SK-N-SH (cell line): Measurements from ENCODE around the gene EEFSEC. TPM values are rescaled to one million over a fixed set of nuclear protein-coding genes. Genes with fewer than 3 reads are reported as not detected.

ENCODE experiments used
- CTCF ChIA-PET: fragments of 300-600, 350-600 bp; formaldehyde crosslinking; extraction: SDS; loops from one replicate; lab custom pipeline; 2021; lab: Yijun Ruan, JAX
- POLR2A ChIA-PET: fragments of 350-600 bp; sonication (Branson Sonifier 250); formaldehyde crosslinking; extraction: SDS; loops from one replicate; lab custom pipeline; 2020; ENCODE audit warnings: antibody characterized with exemption, inconsistent platforms; lab: Yijun Ruan, JAX
- DNase-seq: peaks from one replicate; pipeline ENCODE4 v3.0.0; 2012
- H2AFZ ChIP-seq: fragments of 200-600 bp; sonication (generic); 2 replicates; pipeline ENCODE4 v1.8.1; 2016; ENCODE audit warnings: antibody characterized with exemption, mild to moderate bottlenecking, low read depth
- H3F3A ChIP-seq: fragments of 200-600 bp; sonication (generic); replicated peaks from 2 replicates; pipeline ENCODE3; 2016; ENCODE audit warnings: antibody characterized with exemption, mild to moderate bottlenecking; ENCODE audit not compliant: insufficient read depth
- H3K27ac ChIP-seq, 2 experiments: fragments of 200-500 bp in 1 of 2; fragments of 200-600 bp in 1 of 2; sonication (Bioruptor generic) in 1 of 2; sonication (generic), shearing (Covaris generic) in 1 of 2; 2 replicates each; pipeline versions ENCODE4 v1.5.1 to v1.6.1; 2014 to 2016; ENCODE audit warnings: low read depth in 2 of 2, inconsistent platforms in 1 of 2, low read length in 1 of 2, mild to moderate bottlenecking in 1 of 2, mixed read lengths in 1 of 2
- H3K27me3 ChIP-seq: fragments of 200-600 bp; sonication (generic), shearing (Covaris generic); 2 replicates; pipeline ENCODE4 v1.6.1; 2016; ENCODE audit warnings: mixed run types; ENCODE audit not compliant: insufficient read depth
- H3K36me3 ChIP-seq, 2 experiments: fragments of 200-500 bp in 1 of 2; fragments of 200-600 bp in 1 of 2; sonication (Bioruptor generic) in 1 of 2; sonication (generic) in 1 of 2; replicated peaks in 1 of 2; 2 replicates each; pipeline versions ENCODE3 to v1.5.1; 2014 to 2016; ENCODE audit warnings: low read length in 1 of 2, mild to moderate bottlenecking in 1 of 2; ENCODE audit not compliant: insufficient read depth in 2 of 2, control insufficient read depth in 1 of 2
- H3K4me1 ChIP-seq, 2 experiments: fragments of 200-500 bp in 1 of 2; fragments of 200-600 bp in 1 of 2; sonication (Bioruptor generic) in 1 of 2; sonication (generic), shearing (Covaris generic) in 1 of 2; 2 replicates each; pipeline versions ENCODE4 v1.5.1 to v1.6.1; 2014 to 2016; ENCODE audit warnings: low read depth in 1 of 2, low read length in 1 of 2, mixed run types in 1 of 2; ENCODE audit not compliant: insufficient read depth in 2 of 2, control insufficient read depth in 1 of 2
- H3K4me2 ChIP-seq: fragments of 200-600 bp; sonication (generic), shearing (Covaris generic); 2 replicates; pipeline ENCODE4 v1.6.1; 2017; ENCODE audit warnings: mixed run types
- H3K4me3 ChIP-seq, 2 experiments: fragments of 200-500 bp in 1 of 2; fragments of 200-600 bp in 1 of 2; sonication (Bioruptor generic) in 1 of 2; sonication (generic), shearing (Covaris generic) in 1 of 2; 2 replicates each; pipeline versions ENCODE4 v1.5.1 to v1.8.1; 2014 to 2016; ENCODE audit warnings: low read depth in 2 of 2, inconsistent platforms in 1 of 2, low read length in 1 of 2, mild to moderate bottlenecking in 1 of 2, mixed read lengths in 1 of 2, moderate library complexity in 1 of 2
- H3K79me2 ChIP-seq: fragments of 200-600 bp; sonication (generic); 2 replicates; pipeline ENCODE4 v1.8.1; 2017; ENCODE audit warnings: mild to moderate bottlenecking; ENCODE audit not compliant: insufficient read depth
- H3K9ac ChIP-seq: fragments of 200-600 bp; sonication (generic); 2 replicates; pipeline ENCODE4 v1.6.1; 2017; ENCODE audit warnings: mixed run types
- H3K9me2 ChIP-seq: fragments of 200-600 bp; sonication (generic); 2 replicates; pipeline ENCODE4 v1.6.1; 2017; ENCODE audit warnings: mixed run types
- H3K9me3 ChIP-seq: fragments of 200-600 bp; sonication (generic); 2 replicates; pipeline ENCODE4 v1.6.1; 2017; ENCODE audit warnings: mixed run types, mild to moderate bottlenecking, moderate library complexity
- H4K20me1 ChIP-seq: fragments of 200-600 bp; sonication (generic); 2 replicates; pipeline ENCODE4 v1.6.1; 2017; ENCODE audit warnings: mild to moderate bottlenecking, mixed run types; ENCODE audit not compliant: insufficient read depth
- CHD2 ChIP-seq: fragments of 150-350 bp; IDR thresholded peaks from 2 replicates; pipeline ENCODE4 v1.6.1; 2018; ENCODE audit warnings: low read length; ENCODE audit not compliant: partially characterized antibody
- EP300 ChIP-seq, 2 experiments: IDR thresholded peaks; 2 replicates each; pipeline versions ENCODE4 v1.4.0 to v1.6.1; 2012; ENCODE audit warnings: borderline replicate concordance in 1 of 2, low read depth in 1 of 2, low read length in 1 of 2
- GABPA ChIP-seq: IDR thresholded peaks from 2 replicates; pipeline ENCODE4 v1.4.0; 2012; ENCODE audit warnings: low read depth, mild to moderate bottlenecking
- NFIC ChIP-seq: IDR thresholded peaks from 2 replicates; pipeline ENCODE4 v1.4.0; 2012; ENCODE audit warnings: borderline replicate concordance
- RAD21 ChIP-seq: IDR thresholded peaks from 2 replicates; pipeline ENCODE4 v1.6.1; 2012; ENCODE audit warnings: mild to moderate bottlenecking, low read length
- RCOR1 ChIP-seq: fragments of 150-350 bp; IDR thresholded peaks from 2 replicates; pipeline ENCODE4 v1.6.1; 2017; ENCODE audit warnings: antibody characterized with exemption, low read length
- RFX5 ChIP-seq: IDR thresholded peaks from 2 replicates; pipeline ENCODE4 v1.6.1; 2012; ENCODE audit warnings: mild to moderate bottlenecking, improper control_type of control experiment, low read length
- SMC3 ChIP-seq: IDR thresholded peaks from 2 replicates; pipeline ENCODE4 v1.6.1; 2012; ENCODE audit warnings: low read depth, low read length, improper control_type of control experiment
- TAF1 ChIP-seq: IDR thresholded peaks from 2 replicates; pipeline ENCODE4 v1.6.1; 2012; ENCODE audit warnings: low read depth, mild to moderate bottlenecking, low read length, moderate library complexity, borderline replicate concordance
- ZBTB33 ChIP-seq: IDR thresholded peaks from 2 replicates; pipeline ENCODE4 v1.4.0; 2012; ENCODE audit warnings: low read depth, borderline replicate concordance
- WGBS: methylation state at CpG from one replicate; pipeline ENCODE4 v1.1.6; 2017; ENCODE audit warnings: low lambda C conversion rate; 5-methylcytosine and 5-hydroxymethylcytosine counted together
- polyA plus RNA-seq, 3 experiments: library from polyadenylated mRNA; depleted of rRNA; stranded (reverse); fragments of >200 nt; gene quantifications; 2 replicates each; pipeline ENCODE4 v1.2.3, GENCODE V29; 2012

Gene EEFSEC
- polyA plus RNA-seq, 1 of the 3 experiments (the other 2 are of a cell fraction): 12.4 TPM

- Histone ChIP-seq H3K36me3 (no peaks in the 10 kb centered on the region), H3K4me2 (no peak overlapping the region), H3F3A (no peaks in the 10 kb centered on the region), H3K9ac (no peak overlapping the region), H3K4me1 (peaks cover 3 to 90% of the 10 kb centered on the region in 2 experiments; a peak in 2 of 4 replicates), H3K79me2 (no peaks in the 10 kb centered on the region), H3K27me3 (no peaks in the 10 kb centered on the region), H3K9me3 (no peaks in the 10 kb centered on the region), H3K4me3 (no peak overlapping the region), H3K9me2 (no peaks in the 10 kb centered on the region), H3K27ac (peak overlapping the region in 1 of 2 experiments; percentile 97; a peak in 2 of 4 replicates), H4K20me1 (no peaks in the 10 kb centered on the region), H2AFZ (no peak overlapping the region)
- POLR2A ChIA-PET: interaction anchor here (1.0 to 3.9 kb wide), 8 partner anchors 9 to 88 kb away, joined by 3 to 21 read pairs (median 3); partner anchors contain the start of gene DNAJB8
- 96% methylated on average over 4 of the region's 6 CpGs for WGBS
- CTCF ChIA-PET: interaction anchor here (1.3 to 5.1 kb wide), 7 partner anchors 15 to 227 kb away, joined by 4 to 44 read pairs (median 5); no protein-coding TSS in a partner anchor
- TF ChIP-seq TAF1 (no peak), CHD2 (no peak)
- DNase-seq: peak; percentile 49
Measured at GRCh38 chr3:128395046-128395445, 241.8 kb downstream of the EEFSEC start.

DNA sequence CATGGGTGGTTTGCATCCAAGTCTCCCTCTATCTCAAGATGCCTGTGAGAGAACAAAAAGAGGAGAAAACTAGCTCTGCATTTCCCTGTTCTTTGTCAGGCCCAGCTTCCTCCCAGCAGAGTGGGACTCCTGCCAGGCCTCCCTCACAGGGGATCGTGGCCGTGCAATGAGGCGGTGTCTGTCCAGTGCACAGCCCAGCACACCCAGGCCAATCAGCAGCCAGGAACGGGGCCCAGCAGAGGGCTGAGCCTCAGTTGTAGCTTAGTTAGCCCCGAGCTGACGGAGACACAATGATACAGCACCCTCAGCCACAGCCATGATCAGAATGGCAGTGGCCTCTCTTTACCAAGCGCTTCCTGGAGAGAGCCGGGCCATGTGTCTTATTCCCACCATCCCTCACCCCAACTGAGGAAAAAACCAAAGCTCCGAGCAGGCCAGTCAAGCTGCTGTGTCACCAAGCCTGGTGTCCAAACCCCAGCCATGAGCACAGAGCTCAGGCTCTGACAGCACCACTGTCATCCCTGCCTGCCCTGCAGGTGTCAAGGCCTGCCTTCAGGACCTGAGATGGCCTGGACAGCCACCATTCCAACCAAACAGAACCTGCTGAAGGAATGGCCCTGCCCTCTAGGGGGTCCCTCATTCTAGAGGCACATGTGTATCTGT is 242.3 kb downstream of the EEFSEC start:
- Histone ChIP-seq H3K4me2 (no peak overlapping the region), H3F3A (no peaks in the 10 kb centered on the region), H4K20me1 (no peaks in the 10 kb centered on the region), H3K79me2 (no peaks in the 10 kb centered on the region), H3K4me1 (peaks cover 3 to 95% of the 10 kb centered on the region in 2 experiments; a peak in 2 of 4 replicates), H3K4me3 (no peak overlapping the region), H3K27me3 (no peaks in the 10 kb centered on the region), H3K9ac (no peak overlapping the region), H3K36me3 (no peaks in the 10 kb centered on the region)
- CTCF ChIA-PET: interaction anchor here (0.9 to 5.1 kb wide), 9 partner anchors 14 to 300 kb away, joined by 3 to 44 read pairs (median 4); no protein-coding TSS in a partner anchor
- 57% methylated on average over 6 of the region's 9 CpGs for WGBS
- POLR2A ChIA-PET: interaction anchor here (0.9 to 3.9 kb wide), 9 partner anchors 9 to 100 kb away, joined by 3 to 21 read pairs (median 3); no protein-coding TSS in a partner anchor
- peak; percentile 72 for DNase-seq
- no peak for TF ChIP-seq RFX5
- TF ChIP-seq NFIC: no peak; the same call in 1 of the 2 replicates
- TF ChIP-seq RAD21: 0 out of 2 replicates have a peak, but pooled peaks have one; percentile 11
- TF ChIP-seq, all 33 proteins: peak for 1
- H3K27ac ChIP-seq: peak overlapping the region in 1 of 2 experiments; percentile 97; a peak in 2 of 4 replicates
- H3K9me2 ChIP-seq: no peaks in the 10 kb centered on the region
- no peak overlapping the region for H2AFZ ChIP-seq
- no peaks in the 10 kb centered on the region for H3K9me3 ChIP-seq

DNA sequence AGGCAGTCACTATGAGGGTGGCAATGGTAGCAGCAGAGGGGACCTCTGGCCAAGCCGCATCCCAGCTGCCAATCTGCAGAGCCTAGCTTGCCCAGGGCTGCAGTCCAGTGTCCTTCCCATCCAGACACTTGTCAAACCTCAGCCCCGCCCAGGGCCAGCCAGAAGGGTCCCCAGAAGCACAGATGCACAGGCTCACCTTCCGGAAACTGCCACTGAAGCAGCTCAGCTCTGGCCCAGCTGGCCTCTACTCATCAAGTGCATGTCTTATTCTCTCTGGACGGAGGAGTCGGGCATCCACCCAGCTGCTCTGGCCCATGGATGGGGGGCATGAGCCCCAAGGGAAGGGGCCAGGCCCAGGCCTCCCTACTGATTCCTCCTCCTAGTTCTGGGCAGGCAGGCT is 244.2 kb downstream of the EEFSEC start:
- H3K27me3 ChIP-seq: no peaks in the 10 kb centered on the region
- no peak overlapping the region for H2AFZ ChIP-seq
- H3K4me3 ChIP-seq: no peak overlapping the region
- H3F3A ChIP-seq: no peaks in the 10 kb centered on the region
- no peak overlapping the region for H3K9ac ChIP-seq
- no peaks in the 10 kb centered on the region for H3K36me3 ChIP-seq
- peak overlapping the region in 1 of 2 experiments; percentile 97; a peak in 2 of 4 replicates for H3K27ac ChIP-seq
- no peaks in the 10 kb centered on the region for H3K9me2 ChIP-seq
- peak; percentile 52 for DNase-seq
- POLR2A ChIA-PET: interaction anchor here (1.2 to 3.9 kb wide), 5 partner anchors 12 to 119 kb away, joined by 3 to 21 read pairs (median 4); no protein-coding TSS in a partner anchor
- no peaks in the 10 kb centered on the region for H4K20me1 ChIP-seq
- no CpG with 5 or more reads among the region's 5 CpGs for WGBS
- H3K4me1 ChIP-seq: peaks cover 3 to 91% of the 10 kb centered on the region in 2 experiments; a peak in 2 of 4 replicates
- no peak overlapping the region for H3K4me2 ChIP-seq
- no peaks in the 10 kb centered on the region for H3K79me2 ChIP-seq
- H3K9me3 ChIP-seq: no peaks in the 10 kb centered on the region
- CTCF ChIA-PET: interaction anchor here (0.8 to 5.1 kb wide), 5 partner anchors 12 to 227 kb away, joined by 3 to 44 read pairs (median 5); no protein-coding TSS in a partner anchor
- TF ChIP-seq ZBTB33 (no peak), EP300 (IDR thresholded peaks at IDR 0.05; ENCODE audit: borderline replicate concordance in 1 of 2, low read depth in 1 of 2, low read length in 1 of 2) (peak in 1 of 2 experiments; percentile 27; a peak in 1 of 4 replicates), RCOR1 (0 out of 2 replicates have a peak, but pooled peaks have one; percentile 4), GABPA (no peak), SMC3 (no peak)
